ENCODE data around the gene NPHP4. TPM values are rescaled to one million over a fixed set of nuclear protein-coding genes. Genes with fewer than 3 reads are reported as not detected.

The NPHP4 gene
- polyA plus RNA-seq, 3 donors, result 0.39 to 13.7 (median 1.2) TPM

DNA sequence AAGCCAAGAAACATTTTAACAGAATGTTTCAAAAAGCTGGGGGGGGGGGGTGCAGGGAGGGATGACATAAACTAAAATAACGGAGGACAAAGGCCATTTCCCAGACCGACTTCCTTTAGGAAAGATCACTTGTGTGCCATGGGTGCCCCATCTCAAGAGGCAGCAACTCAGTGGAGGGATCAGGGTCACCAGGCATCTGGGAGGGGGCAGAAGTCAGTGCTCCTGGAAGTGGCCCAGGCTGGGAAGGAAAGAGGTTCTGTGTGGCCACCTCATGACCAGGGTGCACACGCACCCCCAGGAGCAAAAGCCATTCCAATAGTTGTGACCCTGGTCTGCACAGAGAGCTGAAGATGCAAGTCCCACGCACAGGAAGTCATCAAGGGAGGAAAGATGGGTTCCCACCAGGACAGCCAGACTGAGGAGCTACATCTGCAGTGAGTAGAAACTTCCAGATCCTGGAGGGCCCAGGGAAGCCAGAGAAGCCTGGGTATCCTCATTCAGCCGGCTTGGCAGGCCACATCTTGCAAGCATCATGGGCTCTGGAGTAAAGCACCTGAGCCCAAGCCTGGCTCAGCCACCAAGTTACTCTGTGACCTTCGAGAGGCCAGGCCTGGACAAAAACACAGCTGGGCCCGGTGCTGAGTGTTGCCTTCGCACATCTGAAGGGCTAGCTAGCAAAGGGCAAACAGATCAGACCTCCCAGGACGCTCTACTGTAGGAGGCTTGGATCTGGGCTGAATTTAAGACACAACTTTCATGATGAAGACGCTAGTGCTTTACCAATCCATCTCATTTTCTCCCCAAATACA, 36.0 kb downstream of the NPHP4 start:
- Histone ChIP-seq H2AFZ (ENCODE audit: insufficient read depth, low read depth, low read length, poor library complexity, severe bottlenecking) (no peak overlapping the region), H4K20me1 (ENCODE audit: insufficient read depth, low read length) (no peaks in the 10 kb centered on the region), H3K36me3 (replicated peaks in 1 of 2; ENCODE audit: control insufficient read depth in 1 of 2, insufficient read depth in 2 of 2, low read length in 2 of 2) (peaks cover 0 to 49% of the 10 kb centered on the region in 2 donors), H3K4me2 (replicated peaks; ENCODE audit: extremely low read depth, low read length, poor library complexity, severe bottlenecking) (no peak overlapping the region), H3K4me3 (replicated peaks in 1 of 3; ENCODE audit: low read depth in 2 of 3, low read length in 3 of 3) (no peak overlapping the region), H3K9ac (ENCODE audit: insufficient read depth, low read length, poor library complexity, severe bottlenecking) (no peak overlapping the region), H3K27me3 (ENCODE audit: control insufficient read depth in 2 of 2, insufficient read depth in 2 of 2, low read length in 2 of 2) (no peaks in the 10 kb centered on the region), H3K27ac (ENCODE audit: low read depth in 1 of 2, low read length in 2 of 2) (no peak overlapping the region), H3K79me2 (ENCODE audit: insufficient read depth, low read length) (no peaks in the 10 kb centered on the region), H3K4me1 (ENCODE audit: control insufficient read depth in 1 of 2, insufficient read depth in 2 of 2, low read length in 2 of 2) (no peaks in the 10 kb centered on the region), H3K9me3 (replicated peaks in 1 of 2; ENCODE audit: control insufficient read depth in 1 of 2, insufficient read depth in 1 of 2, low read length in 2 of 2) (no peaks in the 10 kb centered on the region)
- 90% methylated on average over 6 of the region's 10 CpGs for WGBS (ENCODE audit: insufficient coverage)
- Mint-ChIP-seq H3K4me1 (no peaks in the 10 kb centered on the region), H3K27ac (no peak overlapping the region), H3K27me3 (ENCODE audit: low read depth in 3 of 3) (peaks cover 0 to 2% (median 0%) of the 10 kb centered on the region in 3 donors), H3K9me3 (no peaks in the 10 kb centered on the region), H3K36me3 (peaks cover 59 to 63% of the 10 kb centered on the region in 2 donors), H3K4me3 (no peak overlapping the region)
- no peak for DNase-seq
- TF ChIP-seq, protein P1, sequence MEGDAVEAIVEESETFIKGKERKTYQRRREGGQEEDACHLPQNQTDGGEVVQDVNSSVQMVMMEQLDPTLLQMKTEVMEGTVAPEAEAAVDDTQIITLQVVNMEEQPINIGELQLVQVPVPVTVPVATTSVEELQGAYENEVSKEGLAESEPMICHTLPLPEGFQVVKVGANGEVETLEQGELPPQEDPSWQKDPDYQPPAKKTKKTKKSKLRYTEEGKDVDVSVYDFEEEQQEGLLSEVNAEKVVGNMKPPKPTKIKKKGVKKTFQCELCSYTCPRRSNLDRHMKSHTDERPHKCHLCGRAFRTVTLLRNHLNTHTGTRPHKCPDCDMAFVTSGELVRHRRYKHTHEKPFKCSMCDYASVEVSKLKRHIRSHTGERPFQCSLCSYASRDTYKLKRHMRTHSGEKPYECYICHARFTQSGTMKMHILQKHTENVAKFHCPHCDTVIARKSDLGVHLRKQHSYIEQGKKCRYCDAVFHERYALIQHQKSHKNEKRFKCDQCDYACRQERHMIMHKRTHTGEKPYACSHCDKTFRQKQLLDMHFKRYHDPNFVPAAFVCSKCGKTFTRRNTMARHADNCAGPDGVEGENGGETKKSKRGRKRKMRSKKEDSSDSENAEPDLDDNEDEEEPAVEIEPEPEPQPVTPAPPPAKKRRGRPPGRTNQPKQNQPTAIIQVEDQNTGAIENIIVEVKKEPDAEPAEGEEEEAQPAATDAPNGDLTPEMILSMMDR (IDR thresholded peaks at IDR 0.05), result no peak
- intact Hi-C loops (cut with micrococcal nuclease), result no loop called here

DNA sequence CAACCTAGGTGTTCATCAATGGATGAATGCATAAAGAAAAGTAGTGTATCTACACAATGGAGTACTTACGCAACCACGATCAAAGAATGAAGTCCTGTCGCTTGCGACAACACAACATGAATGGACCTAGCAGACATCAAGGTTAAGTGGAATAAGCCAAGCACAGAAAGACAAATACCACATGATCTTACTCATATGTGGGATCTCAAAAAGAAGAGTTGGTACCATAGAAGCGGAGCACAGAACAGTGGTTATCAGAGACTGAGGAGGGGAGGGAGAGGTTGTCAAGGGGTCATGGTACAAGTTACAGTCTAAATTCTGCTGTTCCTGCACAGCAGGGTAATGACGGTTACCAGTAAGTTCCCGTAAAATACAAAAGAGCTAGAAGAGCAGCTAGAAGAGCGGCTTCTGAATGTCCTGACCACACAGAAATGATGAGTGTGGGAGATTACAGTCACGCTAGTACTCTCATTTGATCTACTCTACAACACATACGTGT, 36.7 kb downstream of the NPHP4 start:
- TF ChIP-seq, protein P1 (IDR thresholded peaks at IDR 0.05), result no peak
- peaks cover 0 to 43% of the 10 kb centered on the region in 2 donors for H3K36me3 ChIP-seq (replicated peaks in 1 of 2; ENCODE audit: control insufficient read depth in 1 of 2, insufficient read depth in 2 of 2, low read length in 2 of 2)
- 100% methylated on average over 3 of the region's 10 CpGs for WGBS (ENCODE audit: insufficient coverage)
- H3K4me1 ChIP-seq (ENCODE audit: control insufficient read depth in 1 of 2, insufficient read depth in 2 of 2, low read length in 2 of 2), result no peaks in the 10 kb centered on the region
- H3K4me3 ChIP-seq (replicated peaks in 1 of 3; ENCODE audit: low read depth in 2 of 3, low read length in 3 of 3), result no peak overlapping the region
- no peak overlapping the region for H3K4me3 Mint-ChIP-seq
- no peak overlapping the region for H3K27ac ChIP-seq (ENCODE audit: low read depth in 1 of 2, low read length in 2 of 2)
- peaks cover 56 to 57% of the 10 kb centered on the region in 2 donors for H3K36me3 Mint-ChIP-seq
- H3K9me3 ChIP-seq (replicated peaks in 1 of 2; ENCODE audit: control insufficient read depth in 1 of 2, insufficient read depth in 1 of 2, low read length in 2 of 2), result no peaks in the 10 kb centered on the region
- H3K4me1 Mint-ChIP-seq, result no peaks in the 10 kb centered on the region
- no peak overlapping the region for H2AFZ ChIP-seq (ENCODE audit: insufficient read depth, low read depth, low read length, poor library complexity, severe bottlenecking)
- H4K20me1 ChIP-seq (ENCODE audit: insufficient read depth, low read length), result no peaks in the 10 kb centered on the region
- no peak for DNase-seq
- no peaks in the 10 kb centered on the region for H3K79me2 ChIP-seq (ENCODE audit: insufficient read depth, low read length)
- H3K9ac ChIP-seq (ENCODE audit: insufficient read depth, low read length, poor library complexity, severe bottlenecking), result no peak overlapping the region
- no peak overlapping the region for H3K4me2 ChIP-seq (replicated peaks; ENCODE audit: extremely low read depth, low read length, poor library complexity, severe bottlenecking)
- no peaks in the 10 kb centered on the region for H3K9me3 Mint-ChIP-seq
- H3K27ac Mint-ChIP-seq, result no peak overlapping the region
- no peaks in the 10 kb centered on the region for H3K27me3 ChIP-seq (ENCODE audit: control insufficient read depth in 2 of 2, insufficient read depth in 2 of 2, low read length in 2 of 2)
- intact Hi-C loops (cut with micrococcal nuclease), result no loop called here
- H3K27me3 Mint-ChIP-seq (ENCODE audit: low read depth in 3 of 3), result peaks cover 0 to 1% (median 0%) of the 10 kb centered on the region in 3 donors
